NCI-H1694 (cell line): ENCODE measurements around the gene NPY2R.

Source experiments
- DNase-seq: peaks from one replicate; lab custom pipeline; 2025; lab: John Stamatoyannopoulos, UW

Gene NPY2R

GRCh38 chr4:155249016-155249566, 40.7 kb downstream of the NPY2R start:
- no peak for DNase-seq

GRCh38 chr4:155252327-155252726, 43.9 kb downstream of the NPY2R start:
- DNase-seq, result no peak

- DNase-seq, result no peak
Observed at GRCh38 chr4:155263480-155263879, 55.0 kb downstream of the NPY2R start.

GRCh38 chr4:155265113-155265512, 56.7 kb downstream of the NPY2R start:
- DNase-seq, result no peak
